ENCODE measurements around the gene PRIMPOL. TPM values are rescaled to one million over a fixed set of nuclear protein-coding genes. Genes with fewer than 3 reads are reported as not detected.
"Not testable (repeated sequence)": the region's sequence is repeated elsewhere in the genome, so short reads cannot be mapped to it uniquely, and the experiment has no call there.

Gene PRIMPOL
- total and polyA plus RNA-seq, 2 donors (not counting 1 experiment from before 2014, with no cell fraction given) = 11.5 to 22.3 TPM

- Histone ChIP-seq H3K4me2 (ENCODE audit: extremely low read depth, insufficient read depth, low read length) (no peak overlapping the region), H2AFZ (ENCODE audit: low read length) (no peak overlapping the region), H3K27ac (ENCODE audit: insufficient read depth, low read length) (no peak overlapping the region), H3K36me3 (ENCODE audit: control insufficient read depth, insufficient read depth, low read length) (peaks cover 2% of the 10 kb centered on the region), H3K79me2 (ENCODE audit: control insufficient read depth, insufficient read depth, low read length) (no peaks in the 10 kb centered on the region), H3K4me3 (replicated peaks in 1 of 4; ENCODE audit: control extremely low read depth in 1 of 4, insufficient read depth in 1 of 4, low read depth in 3 of 4, low read length in 4 of 4) (no peak overlapping the region), H4K20me1 (ENCODE audit: control insufficient read depth, extremely low read depth, insufficient read depth, low read length) (no peaks in the 10 kb centered on the region), H3K9ac (ENCODE audit: insufficient read depth, low read length) (no peak overlapping the region), H3K4me1 (ENCODE audit: control insufficient read depth, extremely low read depth, insufficient read depth, low read length) (no peaks in the 10 kb centered on the region), H3K27me3 (ENCODE audit: control insufficient read depth, insufficient read depth, low read length) (no peaks in the 10 kb centered on the region), H3K9me3 (ENCODE audit: control insufficient read depth, insufficient read depth, low read depth, low read length) (no peaks in the 10 kb centered on the region)
- no peak for DNase-seq (ENCODE audit: low read depth in 2 of 2)
- no peak for TF ChIP-seq CTCF (conservative IDR thresholded peaks at IDR 0.05 in 1 of 2, IDR thresholded peaks at IDR 0.05 in 1 of 2; ENCODE audit: low read depth in 1 of 2, low read length in 2 of 2)
- no peak for TF ChIP-seq EZH2 (IDR thresholded peaks at IDR 0.05; ENCODE audit: low read length, missing control alignments)
These were observed 24.5 kb upstream of the PRIMPOL start for GRCh38 chr4:184624972-184625554.

DNA sequence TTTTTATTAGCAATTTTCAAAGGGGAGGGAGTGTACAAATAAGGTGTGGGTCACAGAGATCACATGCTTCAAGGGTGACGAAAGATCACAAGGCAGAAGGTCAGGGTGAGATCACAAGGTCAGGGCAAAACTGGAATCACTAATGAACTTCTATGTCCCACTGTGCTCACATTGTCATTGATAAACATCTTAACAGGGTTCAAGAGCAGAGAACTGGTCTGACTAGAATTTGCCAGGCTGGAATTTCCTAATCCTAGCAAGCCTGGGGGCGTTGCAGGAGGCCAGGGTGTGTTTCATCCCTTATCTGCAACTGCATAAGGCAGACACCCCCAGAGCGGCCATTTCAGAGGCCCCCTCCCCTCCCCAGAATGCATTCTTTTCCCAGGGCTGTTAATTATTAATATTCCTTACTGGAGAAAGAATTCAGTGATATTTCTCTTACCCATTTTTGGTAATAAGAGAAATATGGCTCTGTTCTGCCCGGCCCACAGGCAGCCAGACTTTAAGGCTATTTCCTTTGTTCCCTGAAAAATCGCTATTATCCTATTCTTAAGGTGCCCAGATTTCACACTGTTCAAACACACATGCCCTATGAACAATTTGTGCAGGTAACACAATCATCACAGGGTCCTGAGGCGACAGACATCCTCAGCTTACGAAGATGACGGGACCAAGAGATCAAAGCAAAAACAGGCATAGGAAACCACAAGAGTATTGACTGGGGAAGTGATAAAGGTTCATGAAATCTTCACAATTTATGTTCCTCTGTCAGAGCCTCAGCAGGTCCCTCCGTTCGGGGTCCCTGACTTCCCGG, 23.5 kb upstream of the PRIMPOL start:
- H4K20me1 ChIP-seq (ENCODE audit: control insufficient read depth, extremely low read depth, insufficient read depth, low read length); H3K27ac ChIP-seq (ENCODE audit: insufficient read depth, low read length); H3K36me3 ChIP-seq (ENCODE audit: control insufficient read depth, insufficient read depth, low read length); H3K27me3 ChIP-seq (ENCODE audit: control insufficient read depth, insufficient read depth, low read length); H3K9ac ChIP-seq (ENCODE audit: insufficient read depth, low read length); H3K4me3 ChIP-seq (replicated peaks in 1 of 4; ENCODE audit: control extremely low read depth in 1 of 4, insufficient read depth in 1 of 4, low read depth in 3 of 4, low read length in 4 of 4); H3K4me2 ChIP-seq (ENCODE audit: extremely low read depth, insufficient read depth, low read length); H3K4me1 ChIP-seq (ENCODE audit: control insufficient read depth, extremely low read depth, insufficient read depth, low read length); H3K9me3 ChIP-seq (ENCODE audit: control insufficient read depth, insufficient read depth, low read depth, low read length); H3K79me2 ChIP-seq (ENCODE audit: control insufficient read depth, insufficient read depth, low read length); H2AFZ ChIP-seq (ENCODE audit: low read length); DNase-seq (ENCODE audit: low read depth in 2 of 2): not testable (repeated sequence)

DNA sequence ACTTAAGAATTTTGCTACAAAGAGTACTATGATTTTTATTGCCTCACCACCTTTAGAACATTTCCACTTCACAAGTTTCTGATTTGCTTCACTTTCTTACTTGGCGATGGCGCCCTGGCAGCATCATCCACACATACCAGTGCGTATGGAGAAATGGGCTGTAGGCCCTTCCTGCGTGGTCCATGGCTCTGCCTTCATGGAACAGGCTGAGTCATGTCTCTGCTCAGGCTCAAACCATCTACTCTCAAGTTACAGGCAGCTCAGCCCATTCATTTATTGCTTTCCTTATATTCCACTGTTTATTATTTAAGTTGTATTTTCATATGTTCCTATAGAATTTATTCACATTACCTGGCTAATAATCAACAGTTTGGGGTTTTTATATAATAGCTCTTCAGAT, 21.4 kb upstream of the PRIMPOL start:
- Histone ChIP-seq H2AFZ (ENCODE audit: low read length) (no peak overlapping the region), H3K4me3 (replicated peaks in 1 of 4; ENCODE audit: control extremely low read depth in 1 of 4, insufficient read depth in 1 of 4, low read depth in 3 of 4, low read length in 4 of 4) (no peak overlapping the region), H3K9ac (ENCODE audit: insufficient read depth, low read length) (no peak overlapping the region), H3K36me3 (ENCODE audit: control insufficient read depth, insufficient read depth, low read length) (peaks cover 2% of the 10 kb centered on the region), H3K4me1 (ENCODE audit: control insufficient read depth, extremely low read depth, insufficient read depth, low read length) (no peaks in the 10 kb centered on the region), H3K9me3 (ENCODE audit: control insufficient read depth, insufficient read depth, low read depth, low read length) (no peaks in the 10 kb centered on the region), H3K27me3 (ENCODE audit: control insufficient read depth, insufficient read depth, low read length) (no peaks in the 10 kb centered on the region), H3K4me2 (ENCODE audit: extremely low read depth, insufficient read depth, low read length) (no peak overlapping the region), H3K27ac (ENCODE audit: insufficient read depth, low read length) (no peak overlapping the region), H4K20me1 (ENCODE audit: control insufficient read depth, extremely low read depth, insufficient read depth, low read length) (no peaks in the 10 kb centered on the region), H3K79me2 (ENCODE audit: control insufficient read depth, insufficient read depth, low read length) (no peaks in the 10 kb centered on the region)
- DNase-seq (ENCODE audit: low read depth in 2 of 2) = peak; percentile 10 to 37
- TF ChIP-seq CTCF (conservative IDR thresholded peaks at IDR 0.05 in 1 of 2, IDR thresholded peaks at IDR 0.05 in 1 of 2; ENCODE audit: low read depth in 1 of 2, low read length in 2 of 2) (no peak), EZH2 (IDR thresholded peaks at IDR 0.05; ENCODE audit: low read length, missing control alignments) (no peak)

Measured in fibroblast of lung (primary cell).